GM21447 (cell line): ENCODE measurements around the gene STX16.
"Not testable (repeated sequence)": the region's sequence is repeated elsewhere in the genome, so short reads cannot be mapped to it uniquely, and the experiment has no call there.

Source experiments
- ATAC-seq: cut with Tn5 transposase; IDR thresholded peaks from one replicate; pipeline ENCODE4 v1.9.1; 2021; ENCODE audit not compliant: unreplicated experiment

STX16 gene

DNA sequence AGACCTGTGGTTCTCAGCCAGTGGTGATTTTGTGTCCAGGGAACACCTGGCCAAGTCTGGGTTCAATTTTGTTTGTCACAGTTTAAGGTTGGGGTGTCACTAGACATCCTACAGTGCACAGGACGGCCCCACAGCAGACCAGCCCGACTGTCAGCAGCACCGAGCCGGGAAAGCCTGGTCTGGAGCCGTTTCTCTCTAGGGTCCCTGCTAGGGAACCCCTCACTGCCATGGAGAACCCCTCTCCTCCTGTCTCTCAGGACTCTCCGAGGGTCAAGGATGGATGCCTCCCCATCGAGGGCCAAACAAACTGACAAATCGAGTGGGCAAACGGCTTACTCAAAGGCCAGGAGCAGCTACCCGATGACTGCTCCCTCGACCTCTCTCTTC is 15.8 kb upstream of the STX16 start:
- ATAC-seq, result no peak

GRCh38 chr20:58636396-58636982 is 14.6 kb upstream of the STX16 start:
- ATAC-seq, result no peak

- no peak for ATAC-seq
Measured at GRCh38 chr20:58636983-58637421, 14.1 kb upstream of the STX16 start.

DNA sequence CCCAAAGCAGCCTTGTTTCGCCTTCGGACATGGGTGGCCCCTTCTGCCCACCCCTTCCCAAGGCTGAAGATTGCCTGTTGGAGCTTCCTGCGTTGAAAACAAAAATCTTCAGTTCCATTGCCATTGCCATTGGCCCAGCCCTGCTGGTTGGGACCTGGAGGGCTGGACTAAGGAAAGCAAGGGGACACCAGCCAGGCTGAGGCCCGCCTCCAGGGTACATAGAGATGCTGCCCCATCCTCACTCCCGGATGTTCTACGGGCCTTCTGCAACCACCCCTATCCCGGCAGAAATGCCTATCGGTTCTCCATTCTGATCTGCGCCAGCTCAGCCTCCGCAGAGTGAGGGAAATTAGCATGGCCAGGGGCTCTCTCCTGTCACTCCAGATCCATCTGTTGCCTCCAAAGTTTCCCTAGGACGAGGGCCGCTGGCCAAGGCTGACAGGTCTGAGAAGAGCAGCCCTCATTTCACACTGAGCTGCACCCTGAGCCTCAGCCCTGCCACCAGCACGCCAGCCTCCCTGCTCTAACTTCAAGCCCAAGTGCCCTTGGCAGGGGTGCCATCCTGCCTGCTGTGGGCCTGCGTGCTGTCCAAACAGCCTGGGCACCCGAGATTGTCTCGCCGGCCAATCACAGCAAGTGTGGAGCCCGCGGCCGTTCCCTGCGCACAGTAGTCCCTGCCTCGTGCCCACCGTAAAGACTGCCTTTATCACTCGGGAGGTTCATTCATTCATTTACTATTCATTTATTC is 13.4 kb upstream of the STX16 start:
- no peak for ATAC-seq

DNA sequence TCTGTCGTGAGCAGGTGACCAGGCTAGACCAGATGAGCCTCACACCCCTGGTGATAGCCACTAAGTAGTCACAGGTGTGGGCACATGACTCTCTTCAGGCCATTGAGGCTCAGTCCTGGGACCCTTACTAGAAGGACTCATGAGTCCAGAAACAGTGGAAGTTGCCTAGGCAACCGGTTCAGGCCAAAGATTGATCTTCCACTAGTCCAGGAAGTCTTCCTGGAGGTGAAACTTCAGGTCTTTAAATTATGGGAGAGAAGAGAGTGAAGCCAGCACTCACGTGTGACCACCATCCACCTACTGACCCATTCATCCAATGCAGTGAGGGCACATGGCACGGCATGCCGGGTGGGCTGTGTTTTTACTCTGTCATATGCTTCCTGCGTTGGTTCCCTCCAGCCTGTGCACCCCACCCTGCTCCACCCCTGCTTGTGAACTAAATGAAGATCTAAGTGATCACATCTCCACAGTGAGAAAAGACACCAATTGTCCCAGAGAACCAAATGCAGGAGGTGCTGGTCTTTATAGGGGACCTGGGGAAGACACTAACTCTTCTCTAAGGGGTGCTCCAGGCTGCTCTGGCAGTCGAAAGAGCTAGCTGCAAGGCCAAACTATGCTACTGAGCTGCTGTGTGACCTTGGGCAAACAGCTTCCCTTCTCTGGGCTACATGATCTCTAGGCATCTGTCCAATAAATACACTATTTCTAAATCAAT is 12.5 kb upstream of the STX16 start:
- ATAC-seq, result no peak

GRCh38 chr20:58639182-58640146 is 11.6 kb upstream of the STX16 start:
- ATAC-seq, result no peak

- ATAC-seq, result no peak
Measured at GRCh38 chr20:58640446-58640845, 10.6 kb upstream of the STX16 start.

DNA sequence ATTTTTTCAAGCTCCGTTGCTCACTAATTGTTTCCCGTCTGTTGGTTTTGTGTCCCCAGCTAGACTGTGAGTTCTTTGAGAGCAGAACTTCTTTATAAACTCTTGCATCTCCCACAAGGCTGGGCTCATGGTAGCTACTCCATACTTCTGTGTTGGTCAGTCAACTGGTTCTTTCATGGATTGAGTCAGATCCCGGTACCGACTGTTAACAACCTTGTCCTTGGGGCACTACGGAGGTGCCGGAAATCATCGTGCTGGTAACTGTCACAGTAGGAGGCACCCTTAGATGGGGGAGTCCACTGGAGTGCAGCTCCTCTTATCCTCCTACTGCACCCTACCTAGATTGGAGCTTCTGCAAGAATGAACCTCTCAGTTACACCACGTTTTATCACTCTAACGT is 8.6 kb upstream of the STX16 start:
- ATAC-seq, result no peak

- ATAC-seq, result not testable (repeated sequence)
Measured at GRCh38 chr20:58642896-58643295, 8.2 kb upstream of the STX16 start.

DNA sequence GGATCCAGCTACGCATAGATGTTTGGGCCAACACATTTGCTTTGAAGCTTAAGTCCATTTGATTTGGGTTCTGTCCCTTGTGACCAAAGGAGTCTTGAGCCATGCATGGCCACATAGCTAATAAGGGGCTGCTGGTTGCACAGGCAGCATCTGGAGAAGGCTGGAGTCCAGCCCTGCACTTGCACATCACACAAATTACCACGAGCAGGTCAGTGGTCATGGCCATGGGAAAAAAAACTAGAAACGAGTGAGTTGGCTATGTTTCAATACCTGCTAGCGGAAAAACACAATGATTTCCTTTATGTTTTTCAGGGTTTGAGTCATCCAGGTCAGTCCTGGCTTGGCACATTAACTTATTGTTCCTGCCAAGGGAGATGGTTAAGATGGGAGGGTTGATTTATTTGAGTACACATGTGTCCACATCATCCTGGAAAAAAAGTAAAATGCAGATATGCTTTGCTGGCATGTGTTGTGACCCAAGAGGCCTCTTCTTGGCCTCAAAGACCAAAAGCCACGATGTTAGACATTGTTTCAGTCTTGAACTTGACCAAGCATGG is 5.6 kb upstream of the STX16 start:
- no peak for ATAC-seq

DNA sequence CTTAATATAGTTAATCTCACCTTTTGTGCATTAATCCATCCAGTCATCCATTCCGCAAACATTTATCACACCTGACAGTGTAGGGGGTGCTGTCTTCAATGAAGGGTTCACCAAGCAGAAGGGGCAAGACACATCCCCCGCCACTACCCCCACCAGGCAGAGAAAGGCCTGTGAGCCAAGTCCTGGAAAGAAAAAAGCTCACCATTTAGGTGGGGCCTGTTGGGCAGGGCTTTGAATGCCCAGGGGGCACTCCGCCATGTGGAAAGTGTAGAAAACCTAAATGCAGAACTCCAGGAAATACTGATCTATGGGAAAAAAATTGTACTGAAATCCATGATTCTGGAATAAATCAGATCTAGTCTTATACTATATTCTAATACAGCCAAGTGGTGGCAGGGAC is 4.8 kb upstream of the STX16 start:
- ATAC-seq, result no peak

- no peak for ATAC-seq
Measured at GRCh38 chr20:58646703-58647102, 4.4 kb upstream of the STX16 start.

DNA sequence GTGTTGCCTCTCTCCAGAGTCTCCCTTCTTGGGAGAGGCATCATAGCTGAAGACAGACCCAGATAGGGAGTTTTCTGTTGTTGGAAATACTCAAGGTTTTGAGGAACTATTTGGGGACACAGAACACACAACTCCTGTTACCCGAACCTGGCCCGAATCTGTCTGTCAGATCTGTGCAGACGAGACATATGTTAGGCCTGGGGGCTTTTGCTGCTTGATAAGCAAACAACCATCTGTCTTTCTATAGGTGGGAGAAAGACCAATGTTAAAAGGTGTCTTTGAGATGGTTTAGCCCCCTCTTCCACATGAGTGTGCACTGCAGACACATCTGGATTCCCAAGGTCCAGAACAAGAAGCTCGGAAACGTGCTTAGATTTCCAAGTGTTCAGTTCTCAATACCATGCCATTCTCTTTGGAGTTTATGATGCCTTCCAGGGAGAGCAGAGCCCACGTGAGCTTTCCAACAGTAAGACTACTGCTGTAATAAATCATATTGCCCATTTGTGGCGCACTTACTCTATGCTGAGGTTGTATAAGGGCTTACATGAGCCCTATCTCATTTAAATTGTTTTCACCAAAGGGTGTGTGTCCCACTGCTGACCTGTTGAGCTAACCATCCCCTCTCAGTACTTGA is 3.8 kb upstream of the STX16 start:
- ATAC-seq, result no peak

GRCh38 chr20:58647796-58648501 is 3.1 kb upstream of the STX16 start:
- ATAC-seq, result no peak

DNA sequence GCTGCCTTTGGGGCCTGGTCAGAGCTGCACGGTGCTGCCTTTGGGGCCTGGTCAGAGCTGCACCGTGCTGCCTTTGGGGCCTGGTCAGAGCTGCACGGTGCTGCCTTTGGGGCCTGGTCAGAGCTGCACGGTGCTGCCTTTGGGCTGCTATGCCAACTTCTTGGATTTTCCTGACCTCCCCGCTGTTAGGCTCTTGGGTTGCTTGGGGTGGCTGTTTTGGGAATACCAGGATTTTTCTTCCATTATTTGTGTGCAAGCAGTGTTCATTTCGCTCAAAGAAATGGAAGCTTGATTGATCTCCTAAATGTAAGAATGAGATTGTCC is 2.6 kb upstream of the STX16 start:
- ATAC-seq, result not testable (repeated sequence)

- no peak for ATAC-seq
Measured at GRCh38 chr20:58649288-58650180, 1.5 kb upstream of the STX16 start.

DNA sequence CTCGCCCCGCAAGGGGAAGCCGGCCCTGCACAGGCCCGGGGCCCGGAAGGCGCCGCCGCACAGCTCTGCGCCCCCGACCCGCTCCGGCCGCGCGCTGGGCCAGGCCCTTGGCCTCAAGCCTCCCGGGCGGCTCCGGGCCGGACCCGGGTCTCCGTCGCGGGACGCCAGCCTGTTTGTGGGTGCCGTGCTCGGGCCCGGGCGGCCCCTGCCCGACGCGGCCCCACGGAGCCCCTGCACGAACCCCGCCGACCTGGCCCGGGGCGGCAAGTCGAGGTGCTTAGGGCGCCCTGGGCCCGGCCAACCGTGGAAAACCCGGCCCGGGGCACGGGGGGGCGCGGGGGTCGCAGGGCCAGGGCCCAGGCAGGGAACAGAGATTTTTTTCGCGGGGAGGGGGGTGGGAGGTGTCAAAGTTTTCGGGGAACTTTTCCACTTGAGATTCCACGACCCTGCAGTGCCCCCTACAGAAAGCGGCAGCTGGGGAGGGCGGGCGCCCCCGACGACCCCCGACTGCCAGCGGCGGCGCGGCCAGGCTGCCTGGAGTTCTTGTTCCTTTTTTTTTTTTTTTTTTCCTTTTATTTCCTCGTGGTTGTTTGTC is 805 bp upstream of the STX16 start:
- peak; percentile 8 for ATAC-seq

- ATAC-seq, result no peak
Measured at GRCh38 chr20:58651559-58651945, 469 bp downstream of the STX16 start.
